Measurements from ENCODE around the gene RTN4RL1. TPM values are rescaled to one million over a fixed set of nuclear protein-coding genes. Genes with fewer than 3 reads are reported as not detected.

The RTN4RL1 gene
- total RNA-seq, 1 donor from 2014 or later, result not detected

DNA sequence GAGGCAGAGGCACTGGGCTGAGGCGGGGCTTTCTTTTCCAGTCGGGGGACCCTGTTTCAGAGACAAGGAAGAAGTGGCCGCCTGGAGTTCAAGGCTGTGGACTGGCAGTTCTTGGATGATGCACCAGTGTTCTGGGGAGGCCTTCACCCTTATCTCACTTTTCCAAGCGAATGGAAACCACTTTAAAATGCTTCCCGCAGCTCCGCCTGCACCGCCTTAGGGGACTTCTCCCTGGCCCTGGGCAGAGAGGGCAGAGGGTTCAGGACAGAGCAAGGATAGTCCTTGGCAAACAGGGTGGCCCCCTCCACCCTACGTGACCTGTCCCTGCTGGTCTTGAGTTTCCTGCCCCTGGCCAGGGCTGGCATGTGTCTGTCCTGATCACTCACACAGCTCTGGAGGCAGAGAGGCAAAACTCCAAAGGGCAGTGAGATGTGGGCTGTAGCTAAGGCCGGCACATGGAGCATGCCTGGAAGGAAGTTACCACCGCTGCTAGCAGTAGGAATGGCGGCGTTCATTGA is 20.6 kb downstream of the RTN4RL1 start:
- H3K9me3 Mint-ChIP-seq (ENCODE audit: unreplicated experiment), result no peaks in the 10 kb centered on the region
- peaks cover 5% of the 10 kb centered on the region for H3K4me1 Mint-ChIP-seq (ENCODE audit: unreplicated experiment)
- no peak overlapping the region for H3K27ac Mint-ChIP-seq (ENCODE audit: unreplicated experiment)
- H3K4me3 Mint-ChIP-seq (ENCODE audit: unreplicated experiment), result no peak overlapping the region
- peaks cover 4% of the 10 kb centered on the region for H3K27me3 Mint-ChIP-seq (ENCODE audit: unreplicated experiment)
- DNase-seq (ENCODE audit: low spot score), result no peak
- H3K36me3 Mint-ChIP-seq (ENCODE audit: low read depth, unreplicated experiment), result no peaks in the 10 kb centered on the region
- TF ChIP-seq, protein P1, sequence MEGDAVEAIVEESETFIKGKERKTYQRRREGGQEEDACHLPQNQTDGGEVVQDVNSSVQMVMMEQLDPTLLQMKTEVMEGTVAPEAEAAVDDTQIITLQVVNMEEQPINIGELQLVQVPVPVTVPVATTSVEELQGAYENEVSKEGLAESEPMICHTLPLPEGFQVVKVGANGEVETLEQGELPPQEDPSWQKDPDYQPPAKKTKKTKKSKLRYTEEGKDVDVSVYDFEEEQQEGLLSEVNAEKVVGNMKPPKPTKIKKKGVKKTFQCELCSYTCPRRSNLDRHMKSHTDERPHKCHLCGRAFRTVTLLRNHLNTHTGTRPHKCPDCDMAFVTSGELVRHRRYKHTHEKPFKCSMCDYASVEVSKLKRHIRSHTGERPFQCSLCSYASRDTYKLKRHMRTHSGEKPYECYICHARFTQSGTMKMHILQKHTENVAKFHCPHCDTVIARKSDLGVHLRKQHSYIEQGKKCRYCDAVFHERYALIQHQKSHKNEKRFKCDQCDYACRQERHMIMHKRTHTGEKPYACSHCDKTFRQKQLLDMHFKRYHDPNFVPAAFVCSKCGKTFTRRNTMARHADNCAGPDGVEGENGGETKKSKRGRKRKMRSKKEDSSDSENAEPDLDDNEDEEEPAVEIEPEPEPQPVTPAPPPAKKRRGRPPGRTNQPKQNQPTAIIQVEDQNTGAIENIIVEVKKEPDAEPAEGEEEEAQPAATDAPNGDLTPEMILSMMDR (IDR thresholded peaks at IDR 0.05; ENCODE audit: unreplicated experiment), result no peak

DNA sequence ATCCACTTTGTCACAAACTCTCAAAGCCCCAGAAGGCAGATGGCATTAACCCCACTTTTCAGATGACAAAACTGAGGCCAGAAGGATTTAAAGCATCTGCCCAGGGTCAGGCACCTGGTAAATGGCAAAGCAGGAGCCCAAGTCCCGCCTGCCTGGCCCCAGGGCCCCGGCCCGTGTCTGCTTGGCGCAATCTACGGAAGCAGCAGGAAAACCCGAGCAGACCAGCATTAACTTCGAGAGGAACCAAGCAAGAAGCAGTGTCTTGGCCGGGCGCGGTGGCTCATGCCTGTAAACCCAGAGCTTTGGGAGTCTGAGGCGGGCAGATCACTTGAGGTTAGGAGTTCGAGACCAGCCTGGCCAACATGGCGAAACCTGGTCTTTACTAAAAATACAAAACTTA is 21.6 kb downstream of the RTN4RL1 start:
- H3K27ac Mint-ChIP-seq (ENCODE audit: unreplicated experiment), result no peak overlapping the region
- no peak overlapping the region for H3K4me3 Mint-ChIP-seq (ENCODE audit: unreplicated experiment)
- H3K4me1 Mint-ChIP-seq (ENCODE audit: unreplicated experiment), result peaks cover 11% of the 10 kb centered on the region
- no peaks in the 10 kb centered on the region for H3K9me3 Mint-ChIP-seq (ENCODE audit: unreplicated experiment)
- H3K36me3 Mint-ChIP-seq (ENCODE audit: low read depth, unreplicated experiment), result no peaks in the 10 kb centered on the region
- TF ChIP-seq, protein P1 (IDR thresholded peaks at IDR 0.05; ENCODE audit: unreplicated experiment), result no peak
- H3K27me3 Mint-ChIP-seq (ENCODE audit: unreplicated experiment), result peaks cover 9% of the 10 kb centered on the region
- DNase-seq (ENCODE audit: low spot score), result no peak

DNA sequence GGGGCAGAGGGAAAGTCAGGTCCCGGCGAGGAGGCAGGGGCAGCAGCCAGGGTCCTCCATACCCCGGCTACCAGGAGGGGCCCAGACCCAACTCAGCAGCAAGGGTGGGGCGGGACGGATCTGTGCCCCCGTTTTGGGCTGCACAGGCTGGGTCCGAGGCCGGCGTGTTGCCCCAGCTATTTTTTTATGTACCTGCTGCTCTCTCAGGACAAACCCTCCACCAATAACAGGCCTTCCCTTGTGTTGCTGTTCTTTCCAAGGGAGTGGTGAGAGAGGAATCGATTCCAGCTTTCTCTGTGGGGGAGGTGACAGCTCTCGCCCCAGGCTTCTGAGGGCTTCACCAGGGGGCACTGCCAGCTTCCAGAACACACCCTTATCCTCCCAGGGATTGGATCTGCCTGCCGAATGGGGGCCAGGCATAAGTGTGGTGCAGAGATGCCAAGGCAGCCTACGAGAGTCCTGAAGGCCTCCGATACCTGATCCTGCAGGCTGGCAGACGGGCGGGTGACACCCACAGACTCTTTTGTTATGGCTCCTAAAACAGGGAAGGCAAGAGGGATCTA is 22.3 kb downstream of the RTN4RL1 start:
- Mint-ChIP-seq H3K4me1 (ENCODE audit: unreplicated experiment) (peaks cover 11% of the 10 kb centered on the region), H3K9me3 (ENCODE audit: unreplicated experiment) (no peaks in the 10 kb centered on the region), H3K27ac (ENCODE audit: unreplicated experiment) (no peak overlapping the region), H3K4me3 (ENCODE audit: unreplicated experiment) (no peak overlapping the region), H3K27me3 (ENCODE audit: unreplicated experiment) (peaks cover 9% of the 10 kb centered on the region), H3K36me3 (ENCODE audit: low read depth, unreplicated experiment) (no peaks in the 10 kb centered on the region)
- TF ChIP-seq, protein P1 (IDR thresholded peaks at IDR 0.05; ENCODE audit: unreplicated experiment), result no peak
- no peak for DNase-seq (ENCODE audit: low spot score)

DNA sequence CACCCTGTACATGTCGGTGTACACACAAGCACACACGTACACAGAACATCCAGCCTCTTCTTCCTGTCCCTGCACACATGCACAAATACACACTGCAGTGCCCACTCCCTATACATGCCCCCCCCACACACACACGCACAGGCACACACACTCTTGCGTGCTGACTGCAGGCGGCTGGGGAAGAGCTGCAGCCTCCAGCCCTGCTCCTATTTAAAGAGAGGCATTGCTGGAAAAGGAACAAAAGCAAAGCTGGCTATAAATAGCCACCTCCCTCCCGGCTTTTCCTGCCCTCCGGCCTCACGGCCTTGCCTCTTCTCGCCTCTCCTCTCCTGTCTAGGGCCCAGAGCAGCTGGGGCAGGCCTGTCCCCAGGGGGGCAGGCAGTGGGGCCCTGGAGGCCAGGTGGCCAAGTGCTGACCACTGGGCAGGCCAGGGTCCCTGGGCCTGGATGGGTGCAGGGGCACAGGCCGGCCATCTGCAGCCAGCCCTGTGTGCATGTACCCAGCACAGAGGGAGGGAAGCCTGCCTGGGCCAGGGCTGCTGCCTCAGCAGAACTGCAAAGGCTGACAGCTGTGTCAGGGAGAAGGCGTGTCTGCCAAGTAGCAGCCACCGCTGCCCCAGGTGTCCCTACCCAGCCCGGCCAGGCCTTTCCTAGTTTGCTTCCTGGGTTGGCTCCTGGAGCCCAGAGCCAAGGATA is 25.4 kb downstream of the RTN4RL1 start:
- Mint-ChIP-seq H3K4me1 (ENCODE audit: unreplicated experiment) (peaks cover 17% of the 10 kb centered on the region), H3K27ac (ENCODE audit: unreplicated experiment) (peak overlapping the region; percentile 61), H3K4me3 (ENCODE audit: unreplicated experiment) (peak overlapping the region; percentile 80), H3K36me3 (ENCODE audit: low read depth, unreplicated experiment) (peaks cover 6% of the 10 kb centered on the region), H3K9me3 (ENCODE audit: unreplicated experiment) (no peaks in the 10 kb centered on the region), H3K27me3 (ENCODE audit: unreplicated experiment) (peaks cover 17% of the 10 kb centered on the region)
- TF ChIP-seq, protein P1 (IDR thresholded peaks at IDR 0.05; ENCODE audit: unreplicated experiment), result no peak
- DNase-seq (ENCODE audit: low spot score), result peak; percentile 40

Data from endothelial cell (in vitro differentiated cells).